ENCODE measurements around the gene PMM2. TPM values are rescaled to one million over a fixed set of nuclear protein-coding genes. Genes with fewer than 3 reads are reported as not detected.

Gene PMM2
- total RNA-seq, 1 donor from 2014 or later, result 11.5 TPM

DNA sequence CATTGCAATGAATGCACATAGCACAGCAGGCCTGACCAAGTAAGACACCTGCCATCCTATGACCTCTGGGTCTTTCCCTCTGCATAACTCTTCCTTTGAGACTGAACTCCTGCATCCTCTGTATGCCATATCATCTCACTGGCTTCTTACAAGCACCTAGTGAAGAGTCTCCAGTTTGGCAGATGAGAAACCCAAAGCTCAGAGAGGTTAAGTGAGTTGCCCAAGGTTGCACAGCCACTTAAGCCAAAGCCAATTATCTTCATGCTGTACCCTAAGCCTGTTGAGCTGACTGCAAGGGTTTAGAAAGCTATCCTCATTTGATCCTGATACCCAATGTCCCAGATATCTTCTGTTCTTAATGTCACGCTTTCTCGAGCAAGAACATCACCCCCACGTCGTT, 35.4 kb upstream of the PMM2 start:
- no peaks in the 10 kb centered on the region for H3K9me3 ChIP-seq (ENCODE audit: control insufficient read depth in 3 of 3, low read length in 3 of 3)
- no peaks in the 10 kb centered on the region for H3K27me3 ChIP-seq (ENCODE audit: control insufficient read depth in 3 of 3, insufficient read depth in 3 of 3, low read length in 3 of 3)
- H3K36me3 ChIP-seq (ENCODE audit: control insufficient read depth in 3 of 3, insufficient read depth in 3 of 3, low read length in 3 of 3), result peaks cover 0 to 3% (median 3%) of the 10 kb centered on the region in 3 donors
- H3K9ac ChIP-seq (ENCODE audit: low read depth in 1 of 3, low read length in 3 of 3), result no peak overlapping the region
- H3K27ac ChIP-seq (ENCODE audit: low read depth, low read length), result no peak overlapping the region
- no peaks in the 10 kb centered on the region for H3K4me1 ChIP-seq (ENCODE audit: control insufficient read depth in 3 of 3, insufficient read depth in 3 of 3, low read length in 3 of 3)
- H3K4me3 ChIP-seq (ENCODE audit: low read length in 3 of 3), result no peak overlapping the region

DNA sequence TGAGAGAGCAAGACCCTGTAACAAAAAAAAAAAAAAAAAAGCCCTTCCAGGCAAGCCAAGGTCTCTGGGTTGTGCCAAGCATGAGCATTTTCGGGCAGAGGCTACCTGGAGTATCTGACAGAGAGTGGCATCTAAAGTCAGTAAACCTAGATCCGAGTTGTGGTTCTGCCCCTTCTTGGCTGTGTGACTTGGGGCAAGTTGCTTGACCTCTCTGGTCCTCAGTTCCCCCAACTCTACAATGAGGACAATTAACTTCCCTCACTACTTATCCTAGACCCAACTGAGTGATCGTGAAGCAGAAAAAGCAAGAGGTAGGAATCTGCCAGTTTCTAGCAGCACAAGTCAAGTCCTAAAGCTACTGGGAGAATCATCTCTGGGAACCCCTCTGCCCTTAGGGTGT, 34.6 kb upstream of the PMM2 start:
- Histone ChIP-seq H3K9ac (ENCODE audit: low read depth in 1 of 3, low read length in 3 of 3) (no peak overlapping the region), H3K27ac (ENCODE audit: low read depth, low read length) (no peak overlapping the region), H3K9me3 (ENCODE audit: control insufficient read depth in 3 of 3, low read length in 3 of 3) (no peaks in the 10 kb centered on the region), H3K4me3 (ENCODE audit: low read length in 3 of 3) (no peak overlapping the region), H3K27me3 (ENCODE audit: control insufficient read depth in 3 of 3, insufficient read depth in 3 of 3, low read length in 3 of 3) (no peaks in the 10 kb centered on the region), H3K36me3 (ENCODE audit: control insufficient read depth in 3 of 3, insufficient read depth in 3 of 3, low read length in 3 of 3) (peaks cover 0 to 3% (median 0%) of the 10 kb centered on the region in 3 donors), H3K4me1 (ENCODE audit: control insufficient read depth in 3 of 3, insufficient read depth in 3 of 3, low read length in 3 of 3) (no peaks in the 10 kb centered on the region)

DNA sequence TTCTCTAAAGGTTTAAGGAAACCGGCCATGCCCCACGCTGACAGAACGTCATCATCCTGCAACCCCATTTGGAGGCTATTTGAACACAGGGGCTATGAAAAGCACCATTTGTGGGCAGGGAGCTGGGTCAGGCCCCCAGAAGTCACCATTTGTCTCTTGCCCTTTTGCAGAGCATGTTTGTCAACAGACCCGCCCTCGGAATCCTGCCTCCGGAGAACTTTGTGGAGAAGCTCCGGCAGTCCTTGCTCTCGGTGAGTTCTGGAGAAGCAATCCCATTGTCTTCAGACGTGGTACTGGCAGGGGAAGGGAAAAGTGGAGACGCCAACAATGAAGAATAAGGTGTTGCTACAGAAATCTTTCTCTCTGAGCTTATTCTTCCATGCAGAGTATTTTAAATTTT, 33.7 kb upstream of the PMM2 start:
- Histone ChIP-seq H3K27ac (ENCODE audit: low read depth, low read length) (no peak overlapping the region), H3K36me3 (ENCODE audit: control insufficient read depth in 3 of 3, insufficient read depth in 3 of 3, low read length in 3 of 3) (peaks cover 0 to 7% (median 0%) of the 10 kb centered on the region in 3 donors), H3K4me1 (ENCODE audit: control insufficient read depth in 3 of 3, insufficient read depth in 3 of 3, low read length in 3 of 3) (no peaks in the 10 kb centered on the region), H3K9ac (ENCODE audit: low read depth in 1 of 3, low read length in 3 of 3) (no peak overlapping the region), H3K4me3 (ENCODE audit: low read length in 3 of 3) (no peak overlapping the region), H3K27me3 (ENCODE audit: control insufficient read depth in 3 of 3, insufficient read depth in 3 of 3, low read length in 3 of 3) (no peaks in the 10 kb centered on the region), H3K9me3 (ENCODE audit: control insufficient read depth in 3 of 3, low read length in 3 of 3) (no peaks in the 10 kb centered on the region)

DNA sequence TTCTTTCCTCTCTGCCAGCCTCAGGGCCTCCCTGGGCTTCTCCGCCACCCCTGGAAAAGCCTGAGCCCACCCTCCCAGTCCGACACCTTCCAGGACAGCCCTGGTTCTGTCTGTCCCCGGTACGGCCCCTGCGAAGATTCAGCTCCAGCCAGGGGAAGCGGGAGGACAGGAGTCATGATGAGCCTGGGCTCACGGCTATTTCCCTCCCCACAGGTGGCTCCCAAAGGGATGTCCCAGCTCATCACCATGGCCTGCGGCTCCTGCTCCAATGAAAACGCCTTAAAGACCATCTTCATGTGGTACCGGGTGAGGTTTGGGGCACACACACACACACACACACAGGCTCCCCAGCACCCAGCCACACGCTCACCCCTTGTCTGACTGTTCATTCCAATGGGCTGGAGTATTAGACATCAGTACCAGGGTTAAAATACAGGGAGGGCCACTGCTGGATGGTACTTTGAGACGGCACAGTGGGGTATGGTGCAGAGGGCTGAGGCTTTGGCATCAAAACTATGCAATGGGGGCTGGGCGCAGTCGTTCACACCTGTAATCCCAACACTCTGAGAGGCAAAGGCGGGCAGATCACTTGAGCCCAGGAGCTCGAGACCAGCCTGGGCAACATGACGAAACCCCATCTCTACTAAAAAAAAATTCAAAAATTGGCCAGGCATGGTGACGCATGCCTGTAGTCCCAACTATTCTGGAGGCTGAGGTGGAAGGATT, 33.0 kb upstream of the PMM2 start:
- Histone ChIP-seq H3K4me1 (ENCODE audit: control insufficient read depth in 3 of 3, insufficient read depth in 3 of 3, low read length in 3 of 3) (no peaks in the 10 kb centered on the region), H3K36me3 (ENCODE audit: control insufficient read depth in 3 of 3, insufficient read depth in 3 of 3, low read length in 3 of 3) (peaks cover 0 to 7% (median 0%) of the 10 kb centered on the region in 3 donors), H3K9ac (ENCODE audit: low read depth in 1 of 3, low read length in 3 of 3) (no peak overlapping the region), H3K9me3 (ENCODE audit: control insufficient read depth in 3 of 3, low read length in 3 of 3) (no peaks in the 10 kb centered on the region), H3K27ac (ENCODE audit: low read depth, low read length) (no peak overlapping the region), H3K27me3 (ENCODE audit: control insufficient read depth in 3 of 3, insufficient read depth in 3 of 3, low read length in 3 of 3) (no peaks in the 10 kb centered on the region), H3K4me3 (ENCODE audit: low read length in 3 of 3) (no peak overlapping the region)

DNA sequence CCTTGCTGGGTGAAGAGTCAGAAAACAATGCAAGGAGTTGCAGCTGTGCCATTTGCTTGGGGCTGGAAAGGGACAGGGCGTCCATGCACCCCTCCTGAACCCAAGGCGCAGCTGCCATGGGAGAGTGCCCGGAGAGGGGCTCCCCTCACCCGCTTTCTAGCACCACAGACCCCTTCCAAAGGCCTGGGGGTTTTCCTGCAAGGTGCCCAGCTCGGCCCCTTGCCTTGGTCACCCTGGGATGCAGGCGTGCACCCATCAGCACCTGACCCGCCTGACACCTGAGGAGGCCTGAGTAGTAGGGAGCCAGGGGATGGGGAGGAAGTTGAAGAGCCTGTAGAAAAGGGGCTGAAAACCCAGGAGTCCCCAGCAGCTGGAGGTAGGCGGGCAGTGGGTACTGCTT, 30.5 kb upstream of the PMM2 start:
- Histone ChIP-seq H3K4me3 (ENCODE audit: low read length in 3 of 3) (no peak overlapping the region), H3K27me3 (ENCODE audit: control insufficient read depth in 3 of 3, insufficient read depth in 3 of 3, low read length in 3 of 3) (no peaks in the 10 kb centered on the region), H3K9ac (ENCODE audit: low read depth in 1 of 3, low read length in 3 of 3) (no peak overlapping the region), H3K27ac (ENCODE audit: low read depth, low read length) (no peak overlapping the region), H3K9me3 (ENCODE audit: control insufficient read depth in 3 of 3, low read length in 3 of 3) (no peaks in the 10 kb centered on the region), H3K4me1 (ENCODE audit: control insufficient read depth in 3 of 3, insufficient read depth in 3 of 3, low read length in 3 of 3) (no peaks in the 10 kb centered on the region), H3K36me3 (ENCODE audit: control insufficient read depth in 3 of 3, insufficient read depth in 3 of 3, low read length in 3 of 3) (peaks cover 0 to 7% (median 0%) of the 10 kb centered on the region in 3 donors)

DNA sequence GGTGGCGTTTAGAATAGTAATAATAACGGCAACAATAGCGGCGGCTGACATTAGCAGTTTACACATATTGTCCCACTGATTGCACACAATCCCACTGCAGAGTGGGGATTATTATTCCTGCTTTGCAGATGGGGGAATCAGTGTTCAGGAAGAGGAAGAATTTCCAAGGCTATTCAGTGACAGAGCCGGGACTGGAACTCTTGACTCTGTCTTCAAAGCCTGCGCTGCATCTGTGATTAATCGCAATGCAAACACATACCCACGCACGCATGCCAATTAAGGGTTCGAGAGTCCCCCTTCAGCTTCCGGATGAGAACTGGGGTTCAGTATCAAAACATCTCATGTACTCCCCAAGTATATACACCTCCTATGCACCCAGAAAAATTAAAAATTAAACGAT, 29.4 kb upstream of the PMM2 start:
- H3K9ac ChIP-seq (ENCODE audit: low read depth in 1 of 3, low read length in 3 of 3), result no peak overlapping the region

DNA sequence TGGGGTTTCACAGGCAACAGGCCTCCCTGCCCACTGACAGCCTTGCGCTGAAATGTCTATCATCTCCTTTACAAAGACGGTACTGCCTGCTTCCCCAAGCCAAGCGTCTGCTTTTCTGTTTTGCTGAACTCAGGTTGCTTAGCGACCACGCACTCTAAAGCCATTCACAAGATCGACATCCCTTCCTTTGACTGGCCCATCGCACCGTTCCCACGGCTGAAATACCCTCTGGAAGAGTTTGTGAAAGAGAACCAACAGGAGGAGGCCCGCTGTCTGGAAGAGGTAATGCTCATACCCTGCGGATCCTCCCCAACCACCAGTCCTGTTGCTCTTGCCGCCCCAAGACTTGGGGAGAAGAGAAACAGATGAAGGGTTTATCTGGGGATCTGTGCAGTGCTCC, 28.9 kb upstream of the PMM2 start:
- no peaks in the 10 kb centered on the region for H3K27me3 ChIP-seq (ENCODE audit: control insufficient read depth in 3 of 3, insufficient read depth in 3 of 3, low read length in 3 of 3)
- H3K4me1 ChIP-seq (ENCODE audit: control insufficient read depth in 3 of 3, insufficient read depth in 3 of 3, low read length in 3 of 3), result no peaks in the 10 kb centered on the region
- no peak overlapping the region for H3K27ac ChIP-seq (ENCODE audit: low read depth, low read length)
- H3K36me3 ChIP-seq (ENCODE audit: control insufficient read depth in 3 of 3, insufficient read depth in 3 of 3, low read length in 3 of 3), result peaks cover 0 to 7% (median 6%) of the 10 kb centered on the region in 3 donors
- no peak overlapping the region for H3K9ac ChIP-seq (ENCODE audit: low read depth in 1 of 3, low read length in 3 of 3)
- H3K4me3 ChIP-seq (ENCODE audit: low read length in 3 of 3), result no peak overlapping the region
- no peaks in the 10 kb centered on the region for H3K9me3 ChIP-seq (ENCODE audit: control insufficient read depth in 3 of 3, low read length in 3 of 3)

More for the DNA sequence above, 29.4 kb upstream of the PMM2 start:
- no peak overlapping the region for H3K27ac ChIP-seq (ENCODE audit: low read depth, low read length)
- H3K4me1 ChIP-seq (ENCODE audit: control insufficient read depth in 3 of 3, insufficient read depth in 3 of 3, low read length in 3 of 3), result no peaks in the 10 kb centered on the region
- peaks cover 0 to 7% (median 5%) of the 10 kb centered on the region in 3 donors for H3K36me3 ChIP-seq (ENCODE audit: control insufficient read depth in 3 of 3, insufficient read depth in 3 of 3, low read length in 3 of 3)
- no peak overlapping the region for H3K4me3 ChIP-seq (ENCODE audit: low read length in 3 of 3)
- no peaks in the 10 kb centered on the region for H3K9me3 ChIP-seq (ENCODE audit: control insufficient read depth in 3 of 3, low read length in 3 of 3)
- no peaks in the 10 kb centered on the region for H3K27me3 ChIP-seq (ENCODE audit: control insufficient read depth in 3 of 3, insufficient read depth in 3 of 3, low read length in 3 of 3)

DNA sequence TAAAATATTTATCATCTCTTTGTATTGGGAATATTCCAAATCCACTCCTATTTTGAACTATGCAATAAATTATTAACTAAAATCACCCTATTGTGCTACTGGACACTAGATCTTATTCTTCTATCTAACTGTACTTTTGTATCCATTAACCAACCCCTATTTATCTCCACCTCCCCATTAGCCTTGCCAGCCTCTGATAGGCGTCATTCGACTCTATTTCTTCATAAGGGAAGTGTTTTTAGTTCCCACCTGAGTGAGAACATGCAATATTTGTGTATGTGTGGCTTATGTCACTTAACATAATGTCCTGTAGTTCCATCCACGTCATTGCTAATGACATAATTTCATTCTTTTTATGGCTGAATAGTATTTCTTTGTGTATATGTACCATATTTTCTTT, 24.1 kb upstream of the PMM2 start:
- H3K27me3 ChIP-seq (ENCODE audit: control insufficient read depth in 3 of 3, insufficient read depth in 3 of 3, low read length in 3 of 3), result no peaks in the 10 kb centered on the region
- H3K9ac ChIP-seq (ENCODE audit: low read depth in 1 of 3, low read length in 3 of 3), result no peak overlapping the region
- no peak overlapping the region for H3K27ac ChIP-seq (ENCODE audit: low read depth, low read length)
- no peak overlapping the region for H3K4me3 ChIP-seq (ENCODE audit: low read length in 3 of 3)
- no peaks in the 10 kb centered on the region for H3K4me1 ChIP-seq (ENCODE audit: control insufficient read depth in 3 of 3, insufficient read depth in 3 of 3, low read length in 3 of 3)
- H3K36me3 ChIP-seq (ENCODE audit: control insufficient read depth in 3 of 3, insufficient read depth in 3 of 3, low read length in 3 of 3), result peaks cover 0 to 29% (median 13%) of the 10 kb centered on the region in 3 donors
- no peaks in the 10 kb centered on the region for H3K9me3 ChIP-seq (ENCODE audit: control insufficient read depth in 3 of 3, low read length in 3 of 3)

DNA sequence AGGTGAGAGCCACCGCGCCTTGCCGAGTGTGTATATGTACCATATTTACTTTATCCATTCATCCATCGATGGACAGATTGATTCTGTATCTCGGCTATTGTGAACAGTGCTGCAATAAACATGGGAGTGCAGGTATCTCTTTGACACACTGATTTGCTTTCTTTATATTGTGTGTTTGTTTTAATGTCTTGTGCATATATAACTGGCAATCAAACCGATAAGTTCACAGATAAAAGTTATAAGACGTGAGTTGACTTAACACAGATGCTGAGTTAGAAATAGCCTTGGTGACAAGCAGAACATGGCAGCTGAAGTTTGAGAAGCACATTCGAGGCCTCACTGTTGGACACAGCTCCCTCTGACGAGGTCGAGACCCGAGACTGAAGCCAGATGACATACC, 23.4 kb upstream of the PMM2 start:
- Histone ChIP-seq H3K27me3 (ENCODE audit: control insufficient read depth in 3 of 3, insufficient read depth in 3 of 3, low read length in 3 of 3) (no peaks in the 10 kb centered on the region), H3K9ac (ENCODE audit: low read depth in 1 of 3, low read length in 3 of 3) (no peak overlapping the region), H3K9me3 (ENCODE audit: control insufficient read depth in 3 of 3, low read length in 3 of 3) (no peaks in the 10 kb centered on the region), H3K4me3 (ENCODE audit: low read length in 3 of 3) (no peak overlapping the region), H3K4me1 (ENCODE audit: control insufficient read depth in 3 of 3, insufficient read depth in 3 of 3, low read length in 3 of 3) (no peaks in the 10 kb centered on the region), H3K36me3 (ENCODE audit: control insufficient read depth in 3 of 3, insufficient read depth in 3 of 3, low read length in 3 of 3) (peaks cover 0 to 32% (median 10%) of the 10 kb centered on the region in 3 donors), H3K27ac (ENCODE audit: low read depth, low read length) (no peak overlapping the region)

DNA sequence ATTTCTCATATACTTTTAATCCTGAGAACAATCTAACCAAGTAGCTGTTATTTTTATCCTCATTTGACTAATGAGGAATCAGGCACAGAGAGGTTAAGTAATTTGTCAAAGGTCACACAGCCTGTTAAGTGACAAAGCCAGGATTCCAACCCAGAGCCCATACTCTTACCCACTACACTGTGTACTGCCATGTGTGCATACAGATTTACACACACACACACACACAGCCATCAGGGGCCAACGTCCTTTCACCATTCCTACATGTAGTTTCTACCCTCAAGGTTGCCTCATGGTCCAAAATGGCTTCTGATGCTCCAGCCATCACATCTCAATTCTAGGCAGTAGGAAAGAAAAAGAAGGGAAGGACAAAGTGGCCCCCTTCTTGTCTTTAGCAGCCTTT, 22.3 kb upstream of the PMM2 start:
- Histone ChIP-seq H3K27me3 (ENCODE audit: control insufficient read depth in 3 of 3, insufficient read depth in 3 of 3, low read length in 3 of 3) (no peaks in the 10 kb centered on the region), H3K4me3 (ENCODE audit: low read length in 3 of 3) (no peak overlapping the region), H3K36me3 (ENCODE audit: control insufficient read depth in 3 of 3, insufficient read depth in 3 of 3, low read length in 3 of 3) (peaks cover 2 to 32% (median 10%) of the 10 kb centered on the region in 3 donors)

More for the DNA sequence above, 22.3 kb upstream of the PMM2 start:
- Histone ChIP-seq H3K27ac (ENCODE audit: low read depth, low read length) (no peak overlapping the region), H3K4me1 (ENCODE audit: control insufficient read depth in 3 of 3, insufficient read depth in 3 of 3, low read length in 3 of 3) (no peaks in the 10 kb centered on the region), H3K9ac (ENCODE audit: low read depth in 1 of 3, low read length in 3 of 3) (no peak overlapping the region), H3K9me3 (ENCODE audit: control insufficient read depth in 3 of 3, low read length in 3 of 3) (no peaks in the 10 kb centered on the region)

Data from skeletal muscle tissue (tissue), 4 donors.